ENCODE data around the gene NDUFA6.

GRCh38 chr22:42080287-42080686 is 10.3 kb downstream of the NDUFA6 start:
- TF ChIP-seq CTCF (conservative IDR thresholded peaks at IDR 0.05; ENCODE audit: low read depth, low read length) (no peak), EZH2 (IDR thresholded peaks at IDR 0.05; ENCODE audit: borderline replicate concordance, low read depth, low read length, poor library complexity, severe bottlenecking) (no peak)

All from A673 (cell line).